ENCODE results near the gene RPS16.

RPS16 gene

DNA sequence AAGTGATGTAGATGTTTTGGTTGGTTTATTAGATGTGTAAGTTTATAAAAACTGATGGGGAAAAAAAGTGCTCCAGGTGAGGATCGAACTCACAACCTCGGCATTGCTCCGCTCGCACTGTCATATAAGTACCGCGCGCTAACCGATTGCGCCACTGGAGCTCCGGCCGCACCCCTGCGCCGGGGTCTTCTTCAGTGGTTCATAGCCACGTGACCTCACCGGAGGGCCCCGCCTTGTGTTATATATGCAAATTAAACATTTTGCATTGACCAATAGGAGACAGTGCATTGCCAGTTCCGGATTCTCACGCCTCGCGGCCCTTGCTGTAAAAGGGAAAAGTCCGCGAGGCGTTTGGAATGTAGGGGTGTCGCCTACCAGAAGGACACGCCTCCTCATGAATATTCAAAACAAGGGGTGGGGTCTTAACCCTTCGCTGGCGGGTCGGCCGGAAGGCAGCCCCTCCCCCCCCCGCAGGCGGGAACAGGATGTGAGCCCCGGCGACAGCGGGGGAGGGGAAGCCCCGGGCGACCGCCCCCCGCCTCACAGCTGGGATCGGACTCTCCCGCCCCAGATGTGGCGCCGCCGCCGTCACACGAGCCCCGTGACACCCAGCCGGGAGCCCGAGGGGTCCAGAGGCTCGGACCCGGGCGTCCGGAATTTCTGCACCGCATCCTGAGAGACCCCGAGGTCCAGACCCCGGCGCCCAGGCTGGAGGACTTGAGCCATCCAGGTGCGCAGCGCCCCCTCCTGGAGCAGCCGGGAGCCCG, 23.5 kb downstream of the RPS16 start, which contains the start of gene PLEKHG2:
Gene PLEKHG2, plus strand, starts transcription at position 570 of the 767 bp plus-strand sequence. CDS start 1,418 bp downstream, outside the sequence.
- TF ChIP-seq CTCF (IDR thresholded peaks at IDR 0.05; ENCODE audit: control extremely low read depth, extremely low read depth, low read depth, missing control alignments): peak; percentile 88
- peak; percentile 98 for DNase-seq (ENCODE audit: extremely low spot score)
- ChIA-PET POLR2A (interaction anchor here (0.7 to 2.3 kb wide), 6 partner anchors 9 to 100 kb away, joined by 3 to 23 read pairs (median 4); partner anchors contain the start of gene RPS16), CTCF (interaction anchor here (0.7 to 2.3 kb wide), 19 partner anchors 9 to 358 kb away, joined by 3 to 103 read pairs (median 6); partner anchors contain the start of genes MED29, PAF1 and SAMD4B)

DNA sequence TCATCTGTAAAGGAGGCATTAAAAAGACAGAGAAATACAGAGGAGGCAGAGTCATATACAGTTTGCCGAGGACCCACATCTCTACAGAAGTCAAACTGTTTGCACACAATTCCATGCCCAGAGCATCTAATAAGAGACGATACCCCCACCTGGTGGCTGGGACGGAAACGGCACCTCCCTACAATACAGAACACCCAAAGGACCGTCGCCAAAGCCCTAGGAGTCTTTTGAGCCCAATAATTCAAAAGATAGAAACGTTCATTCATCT, 24.0 kb downstream of the RPS16 start:
- peak; percentile 57 for DNase-seq (ENCODE audit: extremely low spot score)
- ChIA-PET CTCF (interaction anchor here (0.7 to 2.3 kb wide), 20 partner anchors 8 to 290 kb away, joined by 3 to 103 read pairs (median 5); partner anchors contain the start of genes MED29, PAF1 and SAMD4B), POLR2A (interaction anchor here (0.5 to 2.3 kb wide), 5 partner anchors 9 to 24 kb away, joined by 3 to 23 read pairs (median 4); partner anchors contain the start of gene RPS16)
- TF ChIP-seq CTCF (IDR thresholded peaks at IDR 0.05; ENCODE audit: control extremely low read depth, extremely low read depth, low read depth, missing control alignments): peak; percentile 86

DNA sequence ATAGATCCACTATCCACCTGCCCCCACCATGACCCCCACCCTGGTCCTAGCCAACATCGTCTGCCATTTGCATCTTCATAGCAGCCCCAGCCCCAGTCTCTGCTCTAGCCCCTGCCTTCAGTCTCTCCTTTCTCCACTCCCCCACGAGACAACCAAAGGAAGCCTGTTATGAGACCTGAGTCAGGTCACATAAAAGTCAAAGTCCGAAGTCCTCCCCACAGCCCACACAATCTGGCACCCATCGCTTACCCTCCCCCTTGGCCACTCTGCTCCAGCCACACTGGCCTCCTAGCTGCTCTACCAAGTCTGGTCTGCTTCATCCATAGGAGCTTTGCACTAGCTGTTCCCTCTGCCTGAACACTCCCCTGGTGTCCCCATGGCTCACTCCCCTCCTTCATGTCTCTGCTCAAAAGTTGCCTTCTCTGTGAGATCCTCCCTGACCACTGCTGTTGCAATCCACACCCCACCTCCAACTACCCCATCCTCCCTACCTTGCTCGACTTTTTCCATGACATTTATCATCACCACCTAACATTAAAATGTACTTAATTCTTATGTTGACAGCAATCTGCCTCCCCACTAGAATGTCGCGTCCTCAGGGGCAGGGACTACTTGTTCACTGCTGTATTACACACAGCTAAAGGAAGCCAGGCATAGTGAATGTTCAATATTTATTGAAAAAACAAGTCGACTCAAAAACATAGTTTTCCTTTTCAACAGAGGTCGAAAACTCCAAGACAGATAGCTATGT, 24.5 kb downstream of the RPS16 start:
- ChIA-PET CTCF (interaction anchor here (0.7 to 2.3 kb wide), 19 partner anchors 8 to 289 kb away, joined by 3 to 103 read pairs (median 6); partner anchors contain the start of genes MED29, PAF1 and SAMD4B), POLR2A (interaction anchor here (0.5 to 2.3 kb wide), 4 partner anchors 10 to 25 kb away, joined by 3 to 23 read pairs (median 10); partner anchors contain the start of gene RPS16)
- peak; percentile 48 for DNase-seq (ENCODE audit: extremely low spot score)
- TF ChIP-seq CTCF (IDR thresholded peaks at IDR 0.05; ENCODE audit: control extremely low read depth, extremely low read depth, low read depth, missing control alignments): no peak

DNA sequence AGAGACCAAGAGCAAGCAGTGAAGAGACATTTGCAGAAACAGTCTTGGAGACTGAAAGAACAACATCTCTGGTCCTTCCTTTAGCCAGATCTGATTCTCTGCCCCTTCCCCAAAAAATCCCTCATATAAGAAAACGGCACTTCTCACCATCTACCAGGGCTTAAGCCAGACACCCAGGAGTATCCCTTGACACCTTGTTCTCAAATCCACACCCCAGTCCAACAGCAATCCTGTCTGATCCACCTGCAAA, 25.0 kb downstream of the RPS16 start:
- no peak for TF ChIP-seq CTCF (IDR thresholded peaks at IDR 0.05; ENCODE audit: control extremely low read depth, extremely low read depth, low read depth, missing control alignments)
- ChIA-PET CTCF (interaction anchor here (1.0 to 2.3 kb wide), 7 partner anchors 10 to 123 kb away, joined by 3 to 103 read pairs (median 9); partner anchors contain the start of genes MED29 and PAF1), POLR2A (interaction anchor here (1.4 to 2.3 kb wide), 2 partner anchors 9 to 13 kb away, joined by 17 to 23 read pairs; no protein-coding TSS in a partner anchor)
- no peak for DNase-seq (ENCODE audit: extremely low spot score)

GRCh38 chr19:39410017-39410830, 25.5 kb downstream of the RPS16 start:
- ChIA-PET POLR2A (interaction anchor here (1.3 to 2.7 kb wide), 2 partner anchors 19 to 26 kb away, joined by 4 to 15 read pairs; partner anchors contain the start of genes MED29, PAF1 and RPS16), CTCF (no interaction called here)
- peak; percentile 70 for DNase-seq (ENCODE audit: extremely low spot score)
- TF ChIP-seq CTCF (IDR thresholded peaks at IDR 0.05; ENCODE audit: control extremely low read depth, extremely low read depth, low read depth, missing control alignments): no peak
